Measurements from ENCODE around the gene ACOT13. TPM values are rescaled to one million over a fixed set of nuclear protein-coding genes. Genes with fewer than 3 reads are reported as not detected.

ACOT13 gene
- total RNA-seq, 1 experiment from 2014 or later, result 33.5 TPM

DNA sequence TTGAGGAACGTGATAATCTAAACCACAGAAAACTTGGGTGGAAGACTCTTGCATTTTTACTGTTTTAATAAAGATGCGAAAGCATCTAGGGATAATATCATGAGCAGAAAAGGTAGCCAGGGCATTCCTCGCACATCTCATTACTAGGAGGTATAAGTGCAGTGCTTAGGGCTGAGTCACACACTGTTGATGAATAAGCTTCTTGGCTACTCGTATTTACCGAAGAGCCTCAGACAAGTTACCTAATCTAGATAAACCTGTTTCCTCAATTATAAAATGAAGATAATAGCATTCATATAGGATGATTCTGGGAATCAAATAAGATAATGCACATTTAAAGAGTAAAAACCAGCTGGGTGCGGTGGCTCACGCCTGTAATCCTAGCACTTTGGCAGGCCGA is 20.1 kb upstream of the ACOT13 start:
- Histone ChIP-seq H2AFZ (ENCODE audit: low read depth, low read length, poor library complexity, severe bottlenecking) (peak overlapping the region; percentile 66), H3K4me3 (replicated peaks in 1 of 2; ENCODE audit: low read depth in 1 of 2, low read length in 2 of 2) (no peak overlapping the region), H3K4me2 (ENCODE audit: low read length) (peak overlapping the region; percentile 96), H3K27ac (ENCODE audit: low read depth, low read length) (no peak overlapping the region), H3K27me3 (ENCODE audit: insufficient read depth, low read length) (no peaks in the 10 kb centered on the region), H3K9me2 (ENCODE audit: insufficient read depth) (no peaks in the 10 kb centered on the region), H3K79me2 (ENCODE audit: insufficient read depth, low read length) (no peaks in the 10 kb centered on the region), H3K4me1 (ENCODE audit: control insufficient read depth in 1 of 2, insufficient read depth in 2 of 2, low read length in 2 of 2) (peaks cover 17 to 32% of the 10 kb centered on the region in 2 experiments), H3K36me3 (ENCODE audit: control insufficient read depth in 1 of 2, insufficient read depth in 2 of 2, low read length in 2 of 2) (peaks cover 6 to 13% of the 10 kb centered on the region in 2 experiments; a peak in 2 of 4 replicates), H4K20me1 (ENCODE audit: insufficient read depth) (no peaks in the 10 kb centered on the region), H3K9ac (ENCODE audit: low read length) (no peak overlapping the region; the same call in 1 of the 2 replicates), H3K9me3 (ENCODE audit: control insufficient read depth in 1 of 2, insufficient read depth in 1 of 2, low read depth in 1 of 2, low read length in 2 of 2) (no peaks in the 10 kb centered on the region)
- CTCF ChIA-PET, result no interaction called here
- RAD21 ChIA-PET (ENCODE audit: low non-redundant PET in 1 of 2, low total read pairs in 2 of 2, uncharacterized antibody in 2 of 2, unreplicated experiment in 2 of 2), result no interaction called here
- ATAC-seq, result no peak
- no TSS peak for BruUV-seq (replicated peaks)
- intact Hi-C loops (cut with micrococcal nuclease), result no loop called here
- POLR2A ChIA-PET, result no interaction called here
- DNase-seq (ENCODE audit: low read depth, low spot score), result no peak
- TF ChIP-seq ZFX (IDR thresholded peaks at IDR 0.05), result no peak
- no peak for TF ChIP-seq EGR1 (IDR thresholded peaks at IDR 0.05; ENCODE audit: low read depth)
- TF ChIP-seq SP1 (IDR thresholded peaks at IDR 0.05; ENCODE audit: low read depth), result no peak
- no peak for TF ChIP-seq ZNF274 (IDR thresholded peaks at IDR 0.05; ENCODE audit: low read depth, low read length)
- no peak for TF ChIP-seq RAD21 (IDR thresholded peaks at IDR 0.05; ENCODE audit: low read depth)
- TF ChIP-seq EZH2 (IDR thresholded peaks at IDR 0.05), result no peak
- TF ChIP-seq SRF (IDR thresholded peaks at IDR 0.05; ENCODE audit: low read depth), result no peak
- no peak for TF ChIP-seq CEBPB (IDR thresholded peaks at IDR 0.05; ENCODE audit: low read depth)
- TF ChIP-seq POLR2A (IDR thresholded peaks at IDR 0.05; ENCODE audit: borderline replicate concordance, extremely low read depth, insufficient read depth, insufficient read length), result no peak
- TF ChIP-seq, protein P1, sequence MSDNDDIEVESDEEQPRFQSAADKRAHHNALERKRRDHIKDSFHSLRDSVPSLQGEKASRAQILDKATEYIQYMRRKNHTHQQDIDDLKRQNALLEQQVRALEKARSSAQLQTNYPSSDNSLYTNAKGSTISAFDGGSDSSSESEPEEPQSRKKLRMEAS (IDR thresholded peaks at IDR 0.05), result no peak
- TF ChIP-seq, protein P2, sequence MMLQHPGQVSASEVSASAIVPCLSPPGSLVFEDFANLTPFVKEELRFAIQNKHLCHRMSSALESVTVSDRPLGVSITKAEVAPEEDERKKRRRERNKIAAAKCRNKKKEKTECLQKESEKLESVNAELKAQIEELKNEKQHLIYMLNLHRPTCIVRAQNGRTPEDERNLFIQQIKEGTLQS (IDR thresholded peaks at IDR 0.05), result no peak
- TF ChIP-seq, protein P3, sequence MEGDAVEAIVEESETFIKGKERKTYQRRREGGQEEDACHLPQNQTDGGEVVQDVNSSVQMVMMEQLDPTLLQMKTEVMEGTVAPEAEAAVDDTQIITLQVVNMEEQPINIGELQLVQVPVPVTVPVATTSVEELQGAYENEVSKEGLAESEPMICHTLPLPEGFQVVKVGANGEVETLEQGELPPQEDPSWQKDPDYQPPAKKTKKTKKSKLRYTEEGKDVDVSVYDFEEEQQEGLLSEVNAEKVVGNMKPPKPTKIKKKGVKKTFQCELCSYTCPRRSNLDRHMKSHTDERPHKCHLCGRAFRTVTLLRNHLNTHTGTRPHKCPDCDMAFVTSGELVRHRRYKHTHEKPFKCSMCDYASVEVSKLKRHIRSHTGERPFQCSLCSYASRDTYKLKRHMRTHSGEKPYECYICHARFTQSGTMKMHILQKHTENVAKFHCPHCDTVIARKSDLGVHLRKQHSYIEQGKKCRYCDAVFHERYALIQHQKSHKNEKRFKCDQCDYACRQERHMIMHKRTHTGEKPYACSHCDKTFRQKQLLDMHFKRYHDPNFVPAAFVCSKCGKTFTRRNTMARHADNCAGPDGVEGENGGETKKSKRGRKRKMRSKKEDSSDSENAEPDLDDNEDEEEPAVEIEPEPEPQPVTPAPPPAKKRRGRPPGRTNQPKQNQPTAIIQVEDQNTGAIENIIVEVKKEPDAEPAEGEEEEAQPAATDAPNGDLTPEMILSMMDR (IDR thresholded peaks at IDR 0.05 in 2 of 3, conservative IDR thresholded peaks at IDR 0.05 in 1 of 3; ENCODE audit: borderline replicate concordance in 1 of 3, insufficient read depth in 1 of 3, low read depth in 2 of 3, low read length in 2 of 3), result no peak
- TF ChIP-seq YY1 (IDR thresholded peaks at IDR 0.05; ENCODE audit: extremely low read depth, insufficient replicate concordance, low read depth, low read length), result no peak
- TF ChIP-seq SIN3A (IDR thresholded peaks at IDR 0.05; ENCODE audit: low read depth), result no peak
- TF ChIP-seq, protein P4, sequence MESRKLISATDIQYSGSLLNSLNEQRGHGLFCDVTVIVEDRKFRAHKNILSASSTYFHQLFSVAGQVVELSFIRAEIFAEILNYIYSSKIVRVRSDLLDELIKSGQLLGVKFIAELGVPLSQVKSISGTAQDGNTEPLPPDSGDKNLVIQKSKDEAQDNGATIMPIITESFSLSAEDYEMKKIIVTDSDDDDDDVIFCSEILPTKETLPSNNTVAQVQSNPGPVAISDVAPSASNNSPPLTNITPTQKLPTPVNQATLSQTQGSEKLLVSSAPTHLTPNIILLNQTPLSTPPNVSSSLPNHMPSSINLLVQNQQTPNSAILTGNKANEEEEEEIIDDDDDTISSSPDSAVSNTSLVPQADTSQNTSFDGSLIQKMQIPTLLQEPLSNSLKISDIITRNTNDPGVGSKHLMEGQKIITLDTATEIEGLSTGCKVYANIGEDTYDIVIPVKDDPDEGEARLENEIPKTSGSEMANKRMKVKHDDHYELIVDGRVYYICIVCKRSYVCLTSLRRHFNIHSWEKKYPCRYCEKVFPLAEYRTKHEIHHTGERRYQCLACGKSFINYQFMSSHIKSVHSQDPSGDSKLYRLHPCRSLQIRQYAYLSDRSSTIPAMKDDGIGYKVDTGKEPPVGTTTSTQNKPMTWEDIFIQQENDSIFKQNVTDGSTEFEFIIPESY (IDR thresholded peaks at IDR 0.05; ENCODE audit: extremely low read depth, insufficient replicate concordance, low read length), result no peak
- TF ChIP-seq ELF1 (IDR thresholded peaks at IDR 0.05; ENCODE audit: borderline replicate concordance, low read depth), result no peak
